ENCODE data around the gene CC2D2A. TPM values are rescaled to one million over a fixed set of nuclear protein-coding genes. Genes with fewer than 3 reads are reported as not detected.

CC2D2A gene
- total RNA-seq, 1 donor from 2014 or later: 15.2 TPM

DNA sequence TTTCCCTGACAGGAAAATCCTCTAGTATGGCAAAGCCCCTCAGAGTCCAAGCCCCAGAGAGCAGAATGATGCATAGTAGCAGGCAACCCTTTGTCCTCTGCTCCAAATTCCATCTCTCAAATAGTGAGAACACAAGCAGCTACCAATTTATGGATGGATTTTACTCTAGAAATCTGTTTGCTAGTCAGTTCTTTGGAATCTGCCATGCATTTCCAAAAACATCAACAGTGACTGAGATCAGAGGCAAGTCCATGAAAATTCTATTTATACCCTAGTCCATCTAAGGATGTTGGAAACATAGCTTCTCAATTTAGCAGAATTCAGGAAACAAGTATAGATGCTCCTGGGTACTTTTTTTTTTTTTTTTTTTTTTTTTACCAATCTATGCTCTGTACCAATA, 10.0 kb upstream of the CC2D2A start:
- DNase-seq (ENCODE audit: low read depth): no peak
- no peak overlapping the region for H3K4me3 ChIP-seq (ENCODE audit: low read depth, low read length)
- TF ChIP-seq, protein P1, sequence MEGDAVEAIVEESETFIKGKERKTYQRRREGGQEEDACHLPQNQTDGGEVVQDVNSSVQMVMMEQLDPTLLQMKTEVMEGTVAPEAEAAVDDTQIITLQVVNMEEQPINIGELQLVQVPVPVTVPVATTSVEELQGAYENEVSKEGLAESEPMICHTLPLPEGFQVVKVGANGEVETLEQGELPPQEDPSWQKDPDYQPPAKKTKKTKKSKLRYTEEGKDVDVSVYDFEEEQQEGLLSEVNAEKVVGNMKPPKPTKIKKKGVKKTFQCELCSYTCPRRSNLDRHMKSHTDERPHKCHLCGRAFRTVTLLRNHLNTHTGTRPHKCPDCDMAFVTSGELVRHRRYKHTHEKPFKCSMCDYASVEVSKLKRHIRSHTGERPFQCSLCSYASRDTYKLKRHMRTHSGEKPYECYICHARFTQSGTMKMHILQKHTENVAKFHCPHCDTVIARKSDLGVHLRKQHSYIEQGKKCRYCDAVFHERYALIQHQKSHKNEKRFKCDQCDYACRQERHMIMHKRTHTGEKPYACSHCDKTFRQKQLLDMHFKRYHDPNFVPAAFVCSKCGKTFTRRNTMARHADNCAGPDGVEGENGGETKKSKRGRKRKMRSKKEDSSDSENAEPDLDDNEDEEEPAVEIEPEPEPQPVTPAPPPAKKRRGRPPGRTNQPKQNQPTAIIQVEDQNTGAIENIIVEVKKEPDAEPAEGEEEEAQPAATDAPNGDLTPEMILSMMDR (conservative IDR thresholded peaks at IDR 0.05; ENCODE audit: low read depth, low read length): no peak

DNA sequence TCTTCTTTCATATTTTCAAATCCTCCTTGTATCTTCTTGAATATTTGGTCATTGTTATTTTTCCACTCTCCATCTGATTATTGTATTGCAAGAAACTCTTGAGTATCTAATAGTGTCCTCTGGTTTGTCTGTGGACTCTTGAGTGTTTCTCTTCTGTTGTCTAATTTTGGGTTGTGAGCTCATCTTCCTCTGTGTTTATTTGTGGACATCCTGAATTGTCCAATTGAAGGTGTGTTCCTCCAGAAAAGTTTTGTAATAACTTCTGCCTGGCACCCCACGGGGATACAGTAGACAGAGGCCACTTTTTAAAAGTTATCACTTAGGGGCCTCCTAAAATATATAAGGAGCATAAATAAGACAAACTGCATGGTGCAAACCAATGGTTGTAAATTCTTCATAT, 3.1 kb upstream of the CC2D2A start:
- TF ChIP-seq, protein P1 (conservative IDR thresholded peaks at IDR 0.05; ENCODE audit: low read depth, low read length): no peak
- DNase-seq (ENCODE audit: low read depth): no peak
- no peak overlapping the region for H3K4me3 ChIP-seq (ENCODE audit: low read depth, low read length)

DNA sequence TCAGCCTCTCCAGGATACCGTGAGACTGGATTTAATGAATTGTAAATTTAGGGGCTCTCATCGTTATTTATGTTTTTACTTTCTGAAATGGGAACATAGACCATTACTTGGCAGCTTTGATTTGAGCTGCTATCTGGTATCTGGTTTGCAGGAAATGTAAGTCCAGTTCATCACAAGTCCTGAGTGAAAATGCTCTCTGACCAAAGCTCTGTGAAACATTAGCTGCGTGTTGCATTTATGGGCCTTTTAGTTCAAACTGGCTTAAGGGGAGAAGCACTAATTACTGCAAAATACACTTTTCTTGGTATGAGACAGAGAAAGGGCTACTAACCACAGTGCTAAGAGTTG, 420 bp downstream of the CC2D2A start:
- H3K4me3 ChIP-seq (ENCODE audit: low read depth, low read length): peak overlapping the region; percentile 71
- DNase-seq (ENCODE audit: low read depth): no peak
- TF ChIP-seq, protein P1 (conservative IDR thresholded peaks at IDR 0.05; ENCODE audit: low read depth, low read length): no peak

DNA sequence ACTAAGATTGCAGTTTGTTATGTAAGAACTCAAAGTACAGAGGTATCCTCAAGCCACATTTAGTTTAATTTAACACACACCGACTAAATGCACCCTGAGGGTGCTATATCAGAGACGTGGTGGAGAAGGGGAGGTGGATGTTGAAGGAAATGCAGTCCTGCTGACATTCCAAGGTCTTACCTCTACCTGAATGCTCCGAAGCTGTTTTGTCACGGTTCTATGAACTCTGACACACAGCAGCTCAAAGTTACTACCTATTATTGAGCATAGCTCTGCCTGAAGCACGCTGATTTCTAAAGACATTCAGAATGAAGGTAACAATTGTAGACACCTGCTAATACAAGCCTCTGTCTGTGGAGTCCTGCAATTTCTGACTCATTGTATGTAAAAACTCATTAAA, 6.7 kb downstream of the CC2D2A start:
- TF ChIP-seq, protein P1 (conservative IDR thresholded peaks at IDR 0.05; ENCODE audit: low read depth, low read length): no peak
- no peak overlapping the region for H3K4me3 ChIP-seq (ENCODE audit: low read depth, low read length)
- no peak for DNase-seq (ENCODE audit: low read depth)

DNA sequence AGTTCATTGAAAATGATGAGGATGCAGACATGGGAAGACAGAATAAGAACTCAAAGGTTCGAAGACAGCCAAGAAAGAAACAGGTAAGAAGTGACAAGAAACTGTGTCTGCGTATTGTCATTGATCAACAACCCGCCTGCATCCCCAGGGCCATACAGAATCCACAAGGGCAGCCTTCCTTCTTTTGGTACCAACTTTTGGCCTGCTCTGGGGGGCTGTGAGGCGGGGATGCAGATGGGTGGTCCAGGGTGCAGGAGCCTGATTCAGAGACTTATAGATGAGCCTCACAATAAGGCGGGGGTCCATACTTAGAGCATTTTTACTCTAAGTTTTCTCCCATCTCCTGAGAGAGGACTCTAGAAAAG, 9.0 kb downstream of the CC2D2A start:
- TF ChIP-seq, protein P1 (conservative IDR thresholded peaks at IDR 0.05; ENCODE audit: low read depth, low read length): no peak
- H3K4me3 ChIP-seq (ENCODE audit: low read depth, low read length): no peak overlapping the region
- no peak for DNase-seq (ENCODE audit: low read depth)

DNA sequence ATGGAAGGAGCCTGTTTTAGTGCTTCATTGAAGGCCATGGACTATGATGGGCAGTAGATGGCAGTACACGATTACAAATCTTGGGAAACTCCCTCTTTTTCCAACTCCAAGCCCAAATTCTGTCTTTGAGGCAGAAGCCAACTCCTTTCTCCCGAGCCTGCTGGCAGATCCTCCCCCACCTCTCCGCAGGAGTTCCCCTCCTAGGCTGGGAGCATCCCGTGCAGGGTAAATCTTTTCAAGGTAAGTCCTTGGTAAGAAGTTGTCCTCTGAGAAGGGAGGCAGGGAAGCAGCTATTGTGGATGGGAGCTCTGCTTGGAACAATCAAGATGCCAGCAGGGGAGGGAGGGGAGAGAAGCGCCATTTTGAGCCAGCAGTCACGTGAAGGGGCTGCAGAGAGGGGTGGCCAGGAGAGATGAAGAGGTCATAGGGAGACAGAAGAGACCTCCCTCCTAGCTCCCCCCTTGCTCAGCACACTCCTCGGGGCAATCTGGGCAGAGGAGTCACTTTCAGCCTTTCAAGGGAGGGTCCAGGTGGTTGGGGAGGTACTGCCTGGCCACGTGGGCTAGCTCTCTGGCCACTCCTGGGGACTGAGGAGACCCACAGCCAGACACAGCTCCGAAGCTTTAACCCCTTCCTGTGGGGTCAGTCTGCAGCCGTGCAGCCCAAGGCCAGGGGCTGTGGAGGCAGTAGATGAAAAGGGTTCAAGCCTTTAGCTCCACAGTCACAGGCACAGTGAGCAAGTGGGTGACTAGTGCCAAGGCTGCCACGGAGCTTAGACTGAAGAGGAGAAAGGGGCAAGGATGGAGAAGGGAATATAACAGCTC, 9.6 kb downstream of the CC2D2A start:
- DNase-seq (ENCODE audit: low read depth): peak; percentile 62
- TF ChIP-seq, protein P1 (conservative IDR thresholded peaks at IDR 0.05; ENCODE audit: low read depth, low read length): peak; percentile 82
- peak overlapping the region; percentile 65 for H3K4me3 ChIP-seq (ENCODE audit: low read depth, low read length)

DNA sequence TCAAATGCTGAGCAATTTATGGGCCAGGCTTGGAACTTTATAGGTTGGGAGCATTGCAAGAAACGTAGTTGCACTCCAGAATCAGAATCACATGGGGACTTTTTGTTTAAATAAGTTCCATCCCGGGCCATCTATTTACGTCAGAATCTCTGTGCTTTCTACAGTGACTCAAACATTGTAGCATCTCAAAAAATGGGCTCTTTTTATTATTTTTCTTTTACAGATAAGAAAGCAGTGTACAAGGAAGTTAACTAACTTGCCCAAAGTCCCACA, 10.2 kb downstream of the CC2D2A start:
- peak overlapping the region; percentile 65 for H3K4me3 ChIP-seq (ENCODE audit: low read depth, low read length)
- TF ChIP-seq, protein P1 (conservative IDR thresholded peaks at IDR 0.05; ENCODE audit: low read depth, low read length): no peak
- DNase-seq (ENCODE audit: low read depth): no peak

Data from epithelial cell of proximal tubule (primary cell).